Measurements from ENCODE around the gene SATB2.

Gene SATB2

DNA sequence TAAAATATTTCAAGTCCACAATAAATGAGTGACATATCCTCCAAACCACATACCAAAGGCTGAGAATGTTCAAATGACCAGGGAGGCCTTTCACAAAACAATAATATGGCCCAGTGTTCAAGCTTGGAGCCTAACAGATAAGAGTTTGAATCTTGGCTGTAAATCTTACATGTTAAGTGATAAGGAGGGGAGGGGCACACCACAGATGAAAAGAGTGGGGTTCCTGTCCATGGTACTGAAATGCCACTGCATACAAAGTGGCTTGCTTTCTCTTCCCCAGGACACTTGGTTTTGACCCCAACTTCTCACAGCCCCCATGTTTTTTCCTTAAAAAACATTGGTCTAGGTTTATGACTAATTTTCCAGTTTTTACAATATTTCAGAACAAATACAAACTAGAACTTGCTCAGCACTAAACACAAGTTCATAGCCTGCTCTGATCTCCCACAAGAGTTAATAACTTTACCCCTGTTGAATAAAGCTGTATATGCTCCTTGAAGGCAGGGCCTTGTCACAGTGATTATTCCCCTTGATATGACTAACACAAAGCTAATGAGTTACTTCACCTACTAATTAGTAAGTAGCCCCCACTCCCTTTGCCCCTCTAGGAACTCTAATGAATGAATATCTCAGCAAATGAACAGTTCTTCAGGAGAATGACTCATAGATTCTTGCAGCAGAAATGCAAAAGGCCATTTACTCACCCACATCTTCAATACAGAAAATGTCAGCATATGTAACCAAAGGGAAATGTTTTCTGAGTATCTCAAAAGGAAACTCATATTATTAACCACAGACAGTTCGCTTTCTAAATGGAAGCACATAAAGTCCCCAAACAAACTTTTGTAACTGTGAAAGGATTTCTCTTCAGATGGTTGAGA is 142.2 kb downstream of the SATB2 start:
- DNase-seq (ENCODE audit: low spot score), result no peak
- in situ Hi-C loops (cut with MboI; ENCODE audit: low sequenced_read_pairs, unreplicated experiment), result no loop called here
- TF ChIP-seq, protein P1, sequence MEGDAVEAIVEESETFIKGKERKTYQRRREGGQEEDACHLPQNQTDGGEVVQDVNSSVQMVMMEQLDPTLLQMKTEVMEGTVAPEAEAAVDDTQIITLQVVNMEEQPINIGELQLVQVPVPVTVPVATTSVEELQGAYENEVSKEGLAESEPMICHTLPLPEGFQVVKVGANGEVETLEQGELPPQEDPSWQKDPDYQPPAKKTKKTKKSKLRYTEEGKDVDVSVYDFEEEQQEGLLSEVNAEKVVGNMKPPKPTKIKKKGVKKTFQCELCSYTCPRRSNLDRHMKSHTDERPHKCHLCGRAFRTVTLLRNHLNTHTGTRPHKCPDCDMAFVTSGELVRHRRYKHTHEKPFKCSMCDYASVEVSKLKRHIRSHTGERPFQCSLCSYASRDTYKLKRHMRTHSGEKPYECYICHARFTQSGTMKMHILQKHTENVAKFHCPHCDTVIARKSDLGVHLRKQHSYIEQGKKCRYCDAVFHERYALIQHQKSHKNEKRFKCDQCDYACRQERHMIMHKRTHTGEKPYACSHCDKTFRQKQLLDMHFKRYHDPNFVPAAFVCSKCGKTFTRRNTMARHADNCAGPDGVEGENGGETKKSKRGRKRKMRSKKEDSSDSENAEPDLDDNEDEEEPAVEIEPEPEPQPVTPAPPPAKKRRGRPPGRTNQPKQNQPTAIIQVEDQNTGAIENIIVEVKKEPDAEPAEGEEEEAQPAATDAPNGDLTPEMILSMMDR (IDR thresholded peaks at IDR 0.05; ENCODE audit: borderline replicate concordance, control extremely low read depth, extremely low read depth, insufficient read depth, missing control alignments), result no peak

DNA sequence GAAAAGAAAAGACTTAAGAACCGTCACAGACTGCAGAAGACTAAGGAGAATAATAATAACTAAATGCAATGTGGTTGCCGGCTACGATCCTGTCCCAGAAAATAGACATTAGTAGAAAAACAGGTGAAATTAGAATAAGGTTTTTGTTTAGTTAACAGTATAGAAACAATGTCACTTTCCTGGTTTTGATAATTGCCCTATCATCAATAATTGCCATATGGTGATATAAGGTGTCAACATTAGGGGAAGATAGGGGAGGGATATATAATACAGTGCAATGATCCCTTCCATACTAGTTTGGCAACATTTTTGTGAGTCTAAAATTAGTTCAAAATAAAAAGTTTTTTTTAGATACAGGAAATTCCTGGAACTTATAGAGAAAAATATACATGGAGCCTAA is 144.8 kb downstream of the SATB2 start:
- TF ChIP-seq, protein P1 (IDR thresholded peaks at IDR 0.05; ENCODE audit: borderline replicate concordance, control extremely low read depth, extremely low read depth, insufficient read depth, missing control alignments), result no peak
- in situ Hi-C loops (cut with MboI; ENCODE audit: low sequenced_read_pairs, unreplicated experiment), result no loop called here
- DNase-seq (ENCODE audit: low spot score), result no peak

DNA sequence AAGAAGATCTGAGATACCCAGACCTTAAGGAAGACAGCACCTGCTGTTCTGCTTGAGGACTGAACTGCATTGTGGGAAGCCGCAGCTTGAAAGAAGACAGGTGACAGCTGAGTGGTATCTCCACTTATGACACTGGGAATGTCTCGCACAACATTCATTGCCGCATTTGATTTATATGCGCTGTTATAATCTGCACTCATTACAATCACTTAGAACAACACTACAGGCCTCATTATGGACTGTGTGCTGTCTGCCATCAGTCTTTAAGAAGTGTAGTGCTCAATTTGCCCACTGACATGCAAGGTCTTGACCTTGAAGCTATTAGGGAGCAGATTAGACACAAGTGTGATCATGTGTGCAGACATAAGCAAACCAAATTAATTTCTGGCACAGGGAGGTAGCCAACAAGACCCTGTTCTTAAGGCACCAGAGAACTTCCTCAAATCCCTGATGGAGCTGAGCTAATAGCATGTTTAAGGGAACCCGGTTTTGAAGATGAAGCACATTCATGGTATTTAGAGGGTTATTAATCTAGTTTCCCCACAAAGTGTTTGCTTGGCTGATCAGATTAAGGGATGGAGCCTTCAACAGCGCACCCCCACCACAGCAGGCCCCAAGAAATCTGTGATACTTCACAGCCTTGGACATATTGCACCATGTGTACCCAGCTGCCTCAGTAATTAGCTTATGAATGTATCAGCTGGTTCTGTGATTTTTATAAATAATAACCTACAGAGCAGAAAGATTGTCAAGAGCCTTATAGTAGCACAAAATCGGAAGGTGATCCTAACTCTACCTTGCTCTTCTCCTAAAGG is 146.8 kb downstream of the SATB2 start:
- no peak for DNase-seq (ENCODE audit: low spot score)
- TF ChIP-seq, protein P1 (IDR thresholded peaks at IDR 0.05; ENCODE audit: borderline replicate concordance, control extremely low read depth, extremely low read depth, insufficient read depth, missing control alignments), result no peak
- in situ Hi-C loops (cut with MboI; ENCODE audit: low sequenced_read_pairs, unreplicated experiment), result no loop called here

DNA sequence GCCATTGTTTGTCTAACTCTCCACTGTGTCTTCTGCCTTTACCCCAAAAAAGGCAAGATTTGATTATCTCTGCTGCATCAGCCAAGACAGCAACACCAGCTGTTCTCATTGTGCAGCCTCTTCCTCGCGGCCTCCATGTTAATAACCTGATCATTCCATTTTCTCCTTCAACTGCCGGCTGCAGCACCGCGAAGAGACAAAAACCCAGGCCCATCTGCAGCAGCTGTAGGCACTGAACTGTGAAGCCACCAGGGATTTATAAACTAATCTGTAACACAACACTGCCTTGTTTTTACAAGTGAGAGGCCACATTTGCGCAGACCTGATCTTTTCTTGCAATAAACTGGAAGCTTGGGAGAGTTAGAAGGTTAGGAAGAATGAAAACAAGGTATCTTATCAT is 147.8 kb downstream of the SATB2 start:
- DNase-seq (ENCODE audit: low spot score), result no peak
- TF ChIP-seq, protein P1 (IDR thresholded peaks at IDR 0.05; ENCODE audit: borderline replicate concordance, control extremely low read depth, extremely low read depth, insufficient read depth, missing control alignments), result no peak
- in situ Hi-C loops (cut with MboI; ENCODE audit: low sequenced_read_pairs, unreplicated experiment), result no loop called here

DNA sequence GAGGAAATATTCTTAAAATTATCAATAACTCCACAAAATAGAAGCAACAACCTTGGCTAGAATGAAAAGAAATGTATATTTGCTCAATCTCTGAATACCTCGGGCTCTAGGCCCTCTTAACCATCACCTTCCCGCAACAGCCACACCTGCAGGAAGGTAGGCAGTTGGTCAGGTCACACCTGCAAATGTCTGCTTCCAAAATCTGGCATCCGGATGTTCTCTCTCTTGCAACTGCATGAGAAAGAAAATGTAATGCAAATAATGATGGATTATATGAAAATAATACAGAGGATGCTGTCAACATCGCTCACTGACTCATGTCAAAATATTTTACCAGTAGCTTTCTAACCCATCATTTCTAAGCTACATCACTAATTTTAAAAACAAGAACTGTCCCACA is 148.3 kb downstream of the SATB2 start:
- in situ Hi-C loops (cut with MboI; ENCODE audit: low sequenced_read_pairs, unreplicated experiment), result no loop called here
- no peak for DNase-seq (ENCODE audit: low spot score)
- TF ChIP-seq, protein P1 (IDR thresholded peaks at IDR 0.05; ENCODE audit: borderline replicate concordance, control extremely low read depth, extremely low read depth, insufficient read depth, missing control alignments), result no peak

DNA sequence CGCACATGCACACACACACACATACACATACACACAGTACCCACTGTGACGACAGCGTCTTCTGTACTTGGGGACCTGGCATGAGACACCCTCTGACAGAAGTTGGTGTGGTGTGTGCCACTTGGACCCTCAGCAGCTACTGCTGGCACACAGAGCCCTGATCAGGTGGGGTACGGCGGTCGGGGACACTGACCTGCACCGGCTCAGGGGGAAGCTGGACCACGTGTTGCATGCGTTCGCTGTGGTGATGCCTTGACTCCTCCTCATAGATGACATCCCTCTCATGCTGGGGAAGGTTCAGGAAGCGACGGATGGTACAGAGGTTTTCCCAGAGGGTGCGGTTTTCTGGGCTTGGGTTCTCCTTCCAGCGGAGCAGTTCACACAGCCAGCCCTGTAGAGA is 149.2 kb downstream of the SATB2 start:
- in situ Hi-C loops (cut with MboI; ENCODE audit: low sequenced_read_pairs, unreplicated experiment), result no loop called here
- no peak for DNase-seq (ENCODE audit: low spot score)
- TF ChIP-seq, protein P1 (IDR thresholded peaks at IDR 0.05; ENCODE audit: borderline replicate concordance, control extremely low read depth, extremely low read depth, insufficient read depth, missing control alignments), result no peak

All from GM13976 (cell line).